Keratinocyte (primary cell): ENCODE data around the gene BLACAT1. TPM values are rescaled to one million over a fixed set of nuclear protein-coding genes. Genes with fewer than 3 reads are reported as not detected.

Source experiments
- DNase-seq: peaks from one replicate; pipeline ENCODE4 v3.0.0-alpha.2; 2011; ENCODE audit warnings: low read depth, missing footprints, low spot score
- FAIRE-seq: peaks from 2 replicates; lab custom pipeline; 2011; peaks lifted over from hg19 to GRCh38; lab: Jason Lieb, UNC
- H2AFZ ChIP-seq: 2 replicates; pipeline ENCODE4 v1.6.0; 2012; ENCODE audit warnings: low read length, control low read depth, inconsistent platforms; ENCODE audit not compliant: control insufficient read depth
- H3K27ac ChIP-seq: 2 replicates; pipeline ENCODE4 v1.5.1; 2011; ENCODE audit warnings: low read length; ENCODE audit not compliant: control insufficient read depth, insufficient read depth
- H3K27me3 ChIP-seq: 3 replicates; pipeline ENCODE4 v1.6.0; 2011; ENCODE audit warnings: low read length; ENCODE audit not compliant: control insufficient read depth, insufficient read depth; ENCODE audit errors: extremely low read depth
- H3K36me3 ChIP-seq, 2 experiments: 2 replicates in 1 of 2; 3 replicates in 1 of 2; pipeline ENCODE4 v1.5.1; 2011; ENCODE audit warnings: low read length in 2 of 2, mild to moderate bottlenecking in 1 of 2; ENCODE audit not compliant: control insufficient read depth in 2 of 2, insufficient read depth in 2 of 2; ENCODE audit errors: extremely low read depth in 1 of 2
- H3K4me1 ChIP-seq: 3 replicates; pipeline ENCODE4 v1.5.1; 2011; ENCODE audit warnings: low read length; ENCODE audit not compliant: control insufficient read depth, insufficient read depth; ENCODE audit errors: extremely low read depth
- H3K4me2 ChIP-seq: 3 replicates; pipeline ENCODE4 v1.6.0; 2011; ENCODE audit warnings: low read depth, low read length; ENCODE audit not compliant: control insufficient read depth, insufficient read depth; ENCODE audit errors: extremely low read depth
- H3K4me3 ChIP-seq, 3 experiments: fragments of 200-600 bp in 1 of 3; sonication (generic) in 1 of 3; 2 replicates in 2 of 3; 3 replicates in 1 of 3; pipeline ENCODE4 v1.5.1; 2011 to 2016; ENCODE audit warnings: low read length in 3 of 3, mild to moderate bottlenecking in 3 of 3, control low read depth in 2 of 3, inconsistent platforms in 1 of 3, low read depth in 1 of 3, mixed read lengths in 1 of 3, mixed run types in 1 of 3, moderate library complexity in 1 of 3; ENCODE audit not compliant: control insufficient read depth in 2 of 3, insufficient read depth in 2 of 3; ENCODE audit errors: extremely low read depth in 1 of 3
- H3K79me2 ChIP-seq: 2 replicates; pipeline ENCODE4 v1.6.0; 2012; ENCODE audit warnings: low read length; ENCODE audit not compliant: control insufficient read depth, insufficient read depth
- H3K9ac ChIP-seq: 3 replicates; pipeline ENCODE4 v1.6.0; 2011; ENCODE audit warnings: low read length; ENCODE audit not compliant: control insufficient read depth, insufficient read depth; ENCODE audit errors: extremely low read depth
- H3K9me1 ChIP-seq: 3 replicates; pipeline ENCODE4 v1.6.0; 2011; ENCODE audit warnings: low read length; ENCODE audit not compliant: control insufficient read depth, insufficient read depth; ENCODE audit errors: extremely low read depth
- H3K9me3 ChIP-seq: 2 replicates; pipeline ENCODE4 v1.5.1; 2012; ENCODE audit warnings: low read depth, low read length; ENCODE audit not compliant: control insufficient read depth
- H4K20me1 ChIP-seq: 3 replicates; pipeline ENCODE4 v1.6.0; 2011; ENCODE audit warnings: low read length; ENCODE audit not compliant: control insufficient read depth, insufficient read depth; ENCODE audit errors: extremely low read depth
- EZH2 ChIP-seq: IDR thresholded peaks from one replicate; pipeline ENCODE4 v1.6.1; 2012; ENCODE audit warnings: inconsistent platforms, mild to moderate bottlenecking, low read length, moderate library complexity
- dilution Hi-C: fragments of 300-500 bp; cut with MboI; formaldehyde crosslinking; loops from one replicate; pipeline ENCODE4 v1.7.0; 2020; ENCODE audit warnings: low sequenced_read_pairs; ENCODE audit not compliant: extremely low pct_ligation_motif_present
- polyA plus RNA-seq, 5 experiments: library from polyadenylated mRNA; depleted of rRNA in 3 of 5; stranded (reverse) in 3 of 5; stranded (forward) in 1 of 5; unstranded in 1 of 5; fragments of >200 nt; gene quantifications; 1 replicate in 1 of 5; 2 replicates in 3 of 5; 3 replicates in 1 of 5; pipeline versions ENCODE4 v1.2.1 to v1.2.3, GENCODE V29; 2011 to 2012; ENCODE audit warnings: missing spikeins in 2 of 5, low read depth in 1 of 5, low replicate concordance in 1 of 5
- TF ChIP-seq, protein P1 (sequence below), 3 experiments: IDR thresholded peaks in 1 of 3; conservative IDR thresholded peaks in 1 of 3; optimal IDR thresholded peaks in 1 of 3; 2 replicates in 2 of 3; 3 replicates in 1 of 3; pipeline versions ENCODE3 to v1.5.1; 2011; ENCODE audit warnings: low read length in 3 of 3, mild to moderate bottlenecking in 3 of 3, moderate library complexity in 2 of 3, control low read depth in 1 of 3, inconsistent platforms in 1 of 3; ENCODE audit not compliant: insufficient read depth in 2 of 3; ENCODE audit errors: extremely low read depth in 1 of 3

BLACAT1 gene
- polyA plus RNA-seq, 1 donor (not counting 4 experiments of a cell fraction or from before 2014, with no cell fraction given): 4.0 TPM

DNA sequence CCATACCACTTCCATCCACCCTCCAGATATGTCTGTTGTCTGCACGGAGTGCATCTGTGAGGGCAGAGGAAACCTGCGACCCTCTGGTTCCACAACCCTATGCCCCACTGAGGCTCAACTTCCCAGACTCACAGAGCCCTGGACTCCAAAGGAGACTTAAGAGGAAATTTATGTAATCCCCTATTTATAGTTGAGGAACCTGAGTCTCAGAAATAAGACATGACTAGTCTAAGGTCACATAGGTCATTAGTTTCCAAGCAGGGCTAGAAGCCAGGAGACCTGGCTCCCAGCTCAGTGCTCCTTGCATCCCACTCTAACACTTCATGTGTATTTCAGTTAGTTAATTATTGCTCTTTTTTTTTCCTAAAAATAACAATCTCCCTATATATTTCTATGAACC is 18.3 kb downstream of the BLACAT1 start:
- H4K20me1 ChIP-seq: peaks cover 5% of the 10 kb centered on the region
- H3K27me3 ChIP-seq: no peaks in the 10 kb centered on the region
- TF ChIP-seq, protein P1, sequence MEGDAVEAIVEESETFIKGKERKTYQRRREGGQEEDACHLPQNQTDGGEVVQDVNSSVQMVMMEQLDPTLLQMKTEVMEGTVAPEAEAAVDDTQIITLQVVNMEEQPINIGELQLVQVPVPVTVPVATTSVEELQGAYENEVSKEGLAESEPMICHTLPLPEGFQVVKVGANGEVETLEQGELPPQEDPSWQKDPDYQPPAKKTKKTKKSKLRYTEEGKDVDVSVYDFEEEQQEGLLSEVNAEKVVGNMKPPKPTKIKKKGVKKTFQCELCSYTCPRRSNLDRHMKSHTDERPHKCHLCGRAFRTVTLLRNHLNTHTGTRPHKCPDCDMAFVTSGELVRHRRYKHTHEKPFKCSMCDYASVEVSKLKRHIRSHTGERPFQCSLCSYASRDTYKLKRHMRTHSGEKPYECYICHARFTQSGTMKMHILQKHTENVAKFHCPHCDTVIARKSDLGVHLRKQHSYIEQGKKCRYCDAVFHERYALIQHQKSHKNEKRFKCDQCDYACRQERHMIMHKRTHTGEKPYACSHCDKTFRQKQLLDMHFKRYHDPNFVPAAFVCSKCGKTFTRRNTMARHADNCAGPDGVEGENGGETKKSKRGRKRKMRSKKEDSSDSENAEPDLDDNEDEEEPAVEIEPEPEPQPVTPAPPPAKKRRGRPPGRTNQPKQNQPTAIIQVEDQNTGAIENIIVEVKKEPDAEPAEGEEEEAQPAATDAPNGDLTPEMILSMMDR (optimal IDR thresholded peaks at IDR 0.05 in 1 of 3, IDR thresholded peaks at IDR 0.05 in 1 of 3, conservative IDR thresholded peaks at IDR 0.05 in 1 of 3; ENCODE audit: extremely low read depth in 1 of 3, insufficient read depth in 2 of 3, low read length in 3 of 3): no peak
- TF ChIP-seq EZH2: no peak
- peaks cover 4% of the 10 kb centered on the region for H3K9me1 ChIP-seq
- H3K79me2 ChIP-seq: no peaks in the 10 kb centered on the region
- no peak overlapping the region for H3K4me2 ChIP-seq
- H2AFZ ChIP-seq: no peak overlapping the region
- FAIRE-seq: no peak
- H3K4me3 ChIP-seq: no peak overlapping the region
- H3K9ac ChIP-seq: no peak overlapping the region
- dilution Hi-C loops: no loop called here
- DNase-seq: no peak
- H3K27ac ChIP-seq: no peak overlapping the region
- peaks cover 33% of the 10 kb centered on the region for H3K4me1 ChIP-seq
- peaks cover 7 to 9% of the 10 kb centered on the region in 2 experiments for H3K36me3 ChIP-seq
- H3K9me3 ChIP-seq: no peaks in the 10 kb centered on the region

DNA sequence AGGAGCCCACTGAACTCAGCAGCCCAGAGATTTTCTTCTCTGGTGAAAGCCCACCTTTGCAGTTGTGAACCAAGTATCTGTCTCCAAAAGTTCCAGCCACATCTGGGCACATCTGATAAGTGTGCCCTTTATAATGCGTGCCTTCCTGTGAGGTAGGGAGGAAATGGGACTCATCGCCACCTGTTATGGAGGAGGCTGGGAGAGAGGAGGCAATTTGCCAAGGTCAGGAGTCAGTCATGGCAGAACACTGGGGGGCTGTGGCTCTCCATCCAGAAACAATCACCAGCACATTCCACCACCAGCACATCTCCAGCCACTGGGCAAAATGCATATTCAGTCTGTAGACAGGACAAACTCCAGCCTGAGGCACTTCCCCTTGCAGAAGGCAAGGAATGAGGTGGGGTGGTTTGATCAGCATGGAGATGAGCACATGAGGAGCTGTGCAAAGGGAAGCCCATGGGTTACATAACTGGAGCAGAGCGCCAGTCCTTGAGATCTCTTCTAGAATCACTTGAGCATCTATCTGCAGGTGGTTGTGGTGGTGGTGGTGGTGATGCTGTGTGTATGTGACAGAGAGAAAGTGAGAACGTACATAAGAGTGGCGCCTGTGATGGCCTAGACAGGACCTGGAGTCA is 19.0 kb downstream of the BLACAT1 start:
- Histone ChIP-seq H3K27ac (no peak overlapping the region), H3K9ac (no peak overlapping the region), H3K27me3 (no peaks in the 10 kb centered on the region), H3K79me2 (no peaks in the 10 kb centered on the region), H3K4me1 (peaks cover 26% of the 10 kb centered on the region), H3K4me3 (no peak overlapping the region), H3K9me3 (no peaks in the 10 kb centered on the region), H3K36me3 (peaks cover 7 to 9% of the 10 kb centered on the region in 2 experiments), H3K9me1 (peaks cover 4% of the 10 kb centered on the region), H4K20me1 (peaks cover 5% of the 10 kb centered on the region), H2AFZ (no peak overlapping the region), H3K4me2 (no peak overlapping the region)
- dilution Hi-C loops: no loop called here
- no peak for DNase-seq
- no peak for FAIRE-seq
- TF ChIP-seq, protein P1 (optimal IDR thresholded peaks at IDR 0.05 in 1 of 3, IDR thresholded peaks at IDR 0.05 in 1 of 3, conservative IDR thresholded peaks at IDR 0.05 in 1 of 3; ENCODE audit: extremely low read depth in 1 of 3, insufficient read depth in 2 of 3, low read length in 3 of 3): no peak
- no peak for TF ChIP-seq EZH2
